IMR-90 (cell line): ENCODE results near the gene NTM. TPM values are rescaled to one million over a fixed set of nuclear protein-coding genes. Genes with fewer than 3 reads are reported as not detected.

Experiments used
- ATAC-seq: fragments of 200-7000 bp; cut with Tn5 transposase; 2 replicates; pipeline ENCODE4 v1.9.1; 2020; ENCODE audit warnings: low read depth, mild to moderate bottlenecking, moderate library complexity
- BruUV-seq: library from RNA; stranded (reverse); fragments of 400-500 nt; replicated peaks from 2 replicates; lab custom pipeline; 2021; lab: Mats Ljungman, UMichigan
- CTCF ChIA-PET: fragments of 300-600 bp; formaldehyde crosslinking; extraction: SDS; loops from one replicate; lab custom pipeline; 2021; ENCODE audit warnings: antibody characterized with exemption; lab: Yijun Ruan, JAX
- POLR2A ChIA-PET: fragments of 300-600 bp; sonication (Branson Sonifier 250); formaldehyde crosslinking; loops from one replicate; lab custom pipeline; 2022; ENCODE audit warnings: antibody characterized with exemption; ENCODE audit not compliant: unreplicated experiment; lab: Charles Lee
- DNase-seq: peaks from one replicate; pipeline ENCODE4 v3.0.0; 2013
- H2AFZ ChIP-seq: replicated peaks from 2 replicates; pipeline ENCODE3; 2013; ENCODE audit warnings: low read length, mild to moderate bottlenecking; ENCODE audit not compliant: poor library complexity
- H2AK5ac ChIP-seq: 2 replicates; pipeline ENCODE4 v1.6.1; 2013; ENCODE audit warnings: low read depth, low read length, inconsistent platforms
- H2AK9ac ChIP-seq: replicated peaks from 2 replicates; pipeline ENCODE3; 2013; ENCODE audit warnings: mild to moderate bottlenecking, low read depth, low read length, moderate library complexity; ENCODE audit not compliant: poor library complexity
- H2BK120ac ChIP-seq: 2 replicates; pipeline ENCODE4 v1.6.1; 2013; ENCODE audit warnings: low read depth, low read length, inconsistent platforms
- H2BK15ac ChIP-seq: 3 replicates; pipeline ENCODE4 v1.6.1; 2013; ENCODE audit warnings: low read depth, low read length, inconsistent platforms
- H2BK20ac ChIP-seq: 2 replicates; pipeline ENCODE4 v1.6.1; 2013; ENCODE audit warnings: low read depth, mild to moderate bottlenecking, inconsistent platforms, low read length, moderate library complexity
- H2BK5ac ChIP-seq: 2 replicates; pipeline ENCODE4 v1.6.1; 2013; ENCODE audit warnings: mild to moderate bottlenecking, low read depth, low read length, inconsistent platforms; ENCODE audit not compliant: poor library complexity, severe bottlenecking
- H3K14ac ChIP-seq: replicated peaks from 2 replicates; pipeline ENCODE4 v1.6.1; 2013; ENCODE audit warnings: low read depth, low read length, inconsistent platforms
- H3K18ac ChIP-seq: 2 replicates; pipeline ENCODE4 v1.6.1; 2013; ENCODE audit warnings: low read depth, low read length, control low read depth
- H3K23ac ChIP-seq: 2 replicates; pipeline ENCODE4 v1.6.1; 2013; ENCODE audit warnings: low read depth, low read length, inconsistent platforms
- H3K27ac ChIP-seq: 2 replicates; pipeline ENCODE4 v1.5.1; 2013; ENCODE audit warnings: mild to moderate bottlenecking, control low read depth, low read length; ENCODE audit not compliant: insufficient read depth
- H3K27me3 ChIP-seq: 2 replicates; pipeline ENCODE4 v1.6.1; 2013; ENCODE audit warnings: low read length; ENCODE audit not compliant: control insufficient read depth, insufficient read depth
- H3K36me3 ChIP-seq: 2 replicates; pipeline ENCODE4 v1.6.1; 2013; ENCODE audit warnings: low read length, mixed read lengths; ENCODE audit not compliant: control insufficient read depth, insufficient read depth
- H3K4ac ChIP-seq: 2 replicates; pipeline ENCODE4 v1.6.1; 2013; ENCODE audit warnings: low read depth, low read length, inconsistent platforms
- H3K4me1 ChIP-seq: 2 replicates; pipeline ENCODE4 v1.6.1; 2013; ENCODE audit warnings: low read length, mixed read lengths; ENCODE audit not compliant: control insufficient read depth, insufficient read depth
- H3K4me2 ChIP-seq: 2 replicates; pipeline ENCODE4 v1.6.1; 2013; ENCODE audit warnings: low read depth, mild to moderate bottlenecking, control low read depth, low read length, moderate library complexity
- H3K4me3 ChIP-seq: 2 replicates; pipeline ENCODE4 v1.5.1; 2013; ENCODE audit warnings: low read depth, mild to moderate bottlenecking, control low read depth, low read length, moderate library complexity; ENCODE audit not compliant: insufficient read depth
- H3K56ac ChIP-seq: 2 replicates; pipeline ENCODE4 v1.6.1; 2013; ENCODE audit warnings: low read length, inconsistent platforms; ENCODE audit not compliant: insufficient read depth; ENCODE audit errors: extremely low read depth
- H3K79me1 ChIP-seq, 2 experiments: 2 replicates each; pipeline ENCODE4 v1.6.1; 2013; ENCODE audit warnings: low read length in 2 of 2, inconsistent platforms in 1 of 2, low read depth in 1 of 2
- H3K9ac ChIP-seq: 2 replicates; pipeline ENCODE4 v1.6.1; 2013; ENCODE audit warnings: low read depth, low read length, control low read depth
- H3K9me1 ChIP-seq: 2 replicates; pipeline ENCODE4 v1.6.1; 2013; ENCODE audit warnings: low read length, inconsistent platforms; ENCODE audit not compliant: insufficient read depth
- H3K9me3 ChIP-seq: 2 replicates; pipeline ENCODE4 v1.6.1; 2013; ENCODE audit warnings: low read length; ENCODE audit not compliant: control insufficient read depth, insufficient read depth
- H4K20me1 ChIP-seq: 2 replicates; pipeline ENCODE4 v1.6.1; 2013; ENCODE audit warnings: low read length, inconsistent platforms; ENCODE audit not compliant: insufficient read depth
- H4K5ac ChIP-seq: 2 replicates; pipeline ENCODE4 v1.6.1; 2013; ENCODE audit warnings: mild to moderate bottlenecking, low read depth, low read length, control low read depth
- H4K8ac ChIP-seq, 2 experiments: 2 replicates each; pipeline ENCODE4 v1.6.1; 2013; ENCODE audit warnings: low read depth in 2 of 2, low read length in 2 of 2, control low read depth in 1 of 2, inconsistent platforms in 1 of 2
- H4K91ac ChIP-seq: 2 replicates; pipeline ENCODE4 v1.6.1; 2013; ENCODE audit warnings: low read depth, low read length, inconsistent platforms; ENCODE audit not compliant: insufficient read depth
- BHLHE40 ChIP-seq: fragments of 150-350 bp; IDR thresholded peaks from 2 replicates; pipeline ENCODE4 v1.6.1; 2016; ENCODE audit warnings: mild to moderate bottlenecking, low read depth, low read length
- CEBPB ChIP-seq: IDR thresholded peaks from 2 replicates; pipeline ENCODE4 v1.6.1; 2012; ENCODE audit warnings: low read depth, low read length, improper control_type of control experiment
- CHD1 ChIP-seq: IDR thresholded peaks from 2 replicates; pipeline ENCODE4 v1.6.1; 2012; ENCODE audit warnings: low read depth, low read length, improper control_type of control experiment
- ELK1 ChIP-seq: fragments of 150-350 bp; IDR thresholded peaks from 2 replicates; pipeline ENCODE4 v1.6.1; 2016; ENCODE audit warnings: low read depth, mild to moderate bottlenecking, low read length, moderate library complexity, borderline replicate concordance
- MAZ ChIP-seq: IDR thresholded peaks from 2 replicates; pipeline ENCODE4 v1.6.1; 2012; ENCODE audit warnings: low read depth, mild to moderate bottlenecking, low read length, improper control_type of control experiment, moderate library complexity, borderline replicate concordance
- RAD21 ChIP-seq: IDR thresholded peaks from 2 replicates; pipeline ENCODE4 v1.6.1; 2012; ENCODE audit warnings: low read length, improper control_type of control experiment
- RCOR1 ChIP-seq: IDR thresholded peaks from 2 replicates; pipeline ENCODE4 v1.6.1; 2012; ENCODE audit warnings: mild to moderate bottlenecking, low read length, improper control_type of control experiment; ENCODE audit not compliant: insufficient replicate concordance
- SMC3 ChIP-seq: fragments of 150-350 bp; IDR thresholded peaks from 2 replicates; pipeline ENCODE4 v1.6.1; 2016; ENCODE audit warnings: low read depth, mild to moderate bottlenecking, antibody characterized with exemption, low read length, moderate library complexity
- dilution Hi-C: fragments of 300-500 bp; cut with HindIII; formaldehyde crosslinking; loops from one replicate; pipeline ENCODE4 v1.14.3; 2018; ENCODE audit warnings: low sequenced_read_pairs; ENCODE audit not compliant: unreplicated experiment
- in situ Hi-C: fragments of 300-500 bp; cut with MboI; formaldehyde crosslinking; loops from 3 replicates; pipeline ENCODE4 v1.14.3; 2019; ENCODE audit warnings: low sequenced_read_pairs, inconsistent platforms, mixed read lengths
- intact Hi-C: fragments of 100-400 bp; cut with micrococcal nuclease; formaldehyde crosslinking; loops from 2 replicates; pipeline ENCODE4 v1.10.0; 2022
- polyA plus RNA-seq, 3 experiments: library from polyadenylated mRNA; depleted of rRNA; stranded (reverse); fragments of >200 nt; gene quantifications; 2 replicates each; pipeline ENCODE4 v1.2.3, GENCODE V29; 2012; ENCODE audit warnings: low replicate concordance in 1 of 3
- total RNA-seq: library from RNA; depleted of rRNA; stranded (reverse); fragments of >200 nt; gene quantifications from 2 replicates; pipeline ENCODE4 v1.2.3, GENCODE V29; 2012
- TF ChIP-seq, protein P1 (sequence below): fragments of 150-350 bp; IDR thresholded peaks from 2 replicates; pipeline ENCODE4 v1.6.1; 2017; ENCODE audit warnings: mild to moderate bottlenecking, antibody characterized with exemption, low read length, low read depth
- TF ChIP-seq, protein P2 (sequence below): conservative IDR thresholded peaks from 2 replicates; pipeline ENCODE4 v1.5.1; 2012; ENCODE audit warnings: mild to moderate bottlenecking, low read depth, low read length, improper control_type of control experiment

NTM gene
- total and polyA plus RNA-seq, 2 of the 4 experiments (the other 2 are of a cell fraction): 19.5 to 25.5 TPM

DNA sequence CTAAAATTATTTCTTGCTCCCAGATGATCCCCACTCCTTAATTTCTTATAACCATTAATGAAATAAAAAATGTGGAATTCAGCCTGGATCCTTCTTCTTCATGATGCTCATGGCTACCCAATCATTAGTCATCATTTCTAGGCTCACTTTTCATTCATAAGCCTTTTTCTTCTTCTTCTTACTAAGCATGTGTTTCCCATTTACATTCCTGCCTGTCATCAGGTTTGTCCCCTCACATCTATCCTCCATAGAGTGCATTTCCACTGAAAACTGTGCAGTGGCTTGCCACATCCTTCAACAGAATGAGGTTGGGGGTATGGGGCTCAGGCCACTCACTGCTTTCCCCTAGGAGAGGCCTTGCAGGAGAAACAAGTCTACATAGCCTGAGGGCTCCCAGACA is 35.8 kb upstream of the NTM start:
- no peak overlapping the region for H3K18ac ChIP-seq
- no peak overlapping the region for H4K91ac ChIP-seq
- H3K9me1 ChIP-seq: no peaks in the 10 kb centered on the region
- no peak overlapping the region for H3K56ac ChIP-seq
- H4K8ac ChIP-seq: no peak overlapping the region
- ATAC-seq (no peak), DNase-seq (no peak)
- no TSS peak for BruUV-seq
- no peak overlapping the region for H2BK15ac ChIP-seq
- no peak overlapping the region for H3K4me2 ChIP-seq
- no peak overlapping the region for H3K27ac ChIP-seq
- intact Hi-C loops: no loop called here
- no peak overlapping the region for H2BK5ac ChIP-seq
- H2BK20ac ChIP-seq: no peak overlapping the region
- no peaks in the 10 kb centered on the region for H3K4me1 ChIP-seq
- ChIA-PET CTCF (no interaction called here), POLR2A (no interaction called here)
- no peaks in the 10 kb centered on the region for H3K79me1 ChIP-seq
- H3K4me3 ChIP-seq: no peak overlapping the region
- H3K23ac ChIP-seq: no peak overlapping the region
- H3K9ac ChIP-seq: no peak overlapping the region
- in situ Hi-C loops: no loop called here
- H2AK9ac ChIP-seq: no peak overlapping the region
- no peak overlapping the region for H2BK120ac ChIP-seq
- no peak overlapping the region for H4K5ac ChIP-seq
- H2AFZ ChIP-seq: no peak overlapping the region
- TF ChIP-seq ELK1: no peak
- TF ChIP-seq BHLHE40: no peak
- TF ChIP-seq RAD21: no peak
- no peak for TF ChIP-seq RCOR1
- TF ChIP-seq CEBPB: no peak
- no peak for TF ChIP-seq MAZ
- no peak for TF ChIP-seq SMC3
- TF ChIP-seq CHD1: no peak
- TF ChIP-seq, protein P1, sequence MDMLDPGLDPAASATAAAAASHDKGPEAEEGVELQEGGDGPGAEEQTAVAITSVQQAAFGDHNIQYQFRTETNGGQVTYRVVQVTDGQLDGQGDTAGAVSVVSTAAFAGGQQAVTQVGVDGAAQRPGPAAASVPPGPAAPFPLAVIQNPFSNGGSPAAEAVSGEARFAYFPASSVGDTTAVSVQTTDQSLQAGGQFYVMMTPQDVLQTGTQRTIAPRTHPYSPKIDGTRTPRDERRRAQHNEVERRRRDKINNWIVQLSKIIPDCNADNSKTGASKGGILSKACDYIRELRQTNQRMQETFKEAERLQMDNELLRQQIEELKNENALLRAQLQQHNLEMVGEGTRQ: no peak
- TF ChIP-seq, protein P2, sequence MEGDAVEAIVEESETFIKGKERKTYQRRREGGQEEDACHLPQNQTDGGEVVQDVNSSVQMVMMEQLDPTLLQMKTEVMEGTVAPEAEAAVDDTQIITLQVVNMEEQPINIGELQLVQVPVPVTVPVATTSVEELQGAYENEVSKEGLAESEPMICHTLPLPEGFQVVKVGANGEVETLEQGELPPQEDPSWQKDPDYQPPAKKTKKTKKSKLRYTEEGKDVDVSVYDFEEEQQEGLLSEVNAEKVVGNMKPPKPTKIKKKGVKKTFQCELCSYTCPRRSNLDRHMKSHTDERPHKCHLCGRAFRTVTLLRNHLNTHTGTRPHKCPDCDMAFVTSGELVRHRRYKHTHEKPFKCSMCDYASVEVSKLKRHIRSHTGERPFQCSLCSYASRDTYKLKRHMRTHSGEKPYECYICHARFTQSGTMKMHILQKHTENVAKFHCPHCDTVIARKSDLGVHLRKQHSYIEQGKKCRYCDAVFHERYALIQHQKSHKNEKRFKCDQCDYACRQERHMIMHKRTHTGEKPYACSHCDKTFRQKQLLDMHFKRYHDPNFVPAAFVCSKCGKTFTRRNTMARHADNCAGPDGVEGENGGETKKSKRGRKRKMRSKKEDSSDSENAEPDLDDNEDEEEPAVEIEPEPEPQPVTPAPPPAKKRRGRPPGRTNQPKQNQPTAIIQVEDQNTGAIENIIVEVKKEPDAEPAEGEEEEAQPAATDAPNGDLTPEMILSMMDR: no peak
- no peaks in the 10 kb centered on the region for H3K27me3 ChIP-seq
- H3K14ac ChIP-seq: no peak overlapping the region
- dilution Hi-C loops: no loop called here
- H3K36me3 ChIP-seq: no peaks in the 10 kb centered on the region
- H3K9me3 ChIP-seq: no peaks in the 10 kb centered on the region
- no peak overlapping the region for H3K4ac ChIP-seq
- no peak overlapping the region for H2AK5ac ChIP-seq
- H4K20me1 ChIP-seq: no peaks in the 10 kb centered on the region
